ENCODE data around the gene BNIP3. TPM values are rescaled to one million over a fixed set of nuclear protein-coding genes. Genes with fewer than 3 reads are reported as not detected.

Gene BNIP3
- total RNA-seq, 2 donors from 2014 or later: 33.6 to 81.5 TPM

- no peak overlapping the region for H3K27ac ChIP-seq
- H3K4me1 ChIP-seq (ENCODE audit: control insufficient read depth in 1 of 2, low read depth in 2 of 2): peaks cover 0 to 6% of the 10 kb centered on the region in 2 donors
- peak; percentile 83 for TF ChIP-seq CTCF (IDR thresholded peaks at IDR 0.05)
- H3K27me3 ChIP-seq (replicated peaks; ENCODE audit: insufficient read depth): peaks cover 3% of the 10 kb centered on the region
- ATAC-seq (ENCODE audit: insufficient number of reproducible peaks, low FRiP score, low read depth) (peak; percentile 68), DNase-seq (ENCODE audit: low spot score) (peak; percentile 13)
- no peaks in the 10 kb centered on the region for H3K36me3 ChIP-seq
- peak overlapping the region; percentile 3 for H3K4me3 ChIP-seq
- no peaks in the 10 kb centered on the region for H3K9me3 ChIP-seq
Observed at GRCh38 chr10:132023092-132023811, 41.5 kb upstream of the BNIP3 start.

GRCh38 chr10:132022241-132022640, 40.5 kb upstream of the BNIP3 start:
- Histone ChIP-seq H3K4me1 (ENCODE audit: control insufficient read depth in 1 of 2, low read depth in 2 of 2) (peaks cover 0 to 6% of the 10 kb centered on the region in 2 donors), H3K4me3 (no peak overlapping the region), H3K27me3 (replicated peaks; ENCODE audit: insufficient read depth) (peaks cover 3% of the 10 kb centered on the region), H3K9me3 (no peaks in the 10 kb centered on the region), H3K36me3 (no peaks in the 10 kb centered on the region), H3K27ac (no peak overlapping the region)
- ATAC-seq (ENCODE audit: insufficient number of reproducible peaks, low FRiP score, low read depth) (no peak), DNase-seq (ENCODE audit: low spot score) (no peak)
- no peak for TF ChIP-seq CTCF (IDR thresholded peaks at IDR 0.05)

GRCh38 chr10:132021504-132022143, 39.9 kb upstream of the BNIP3 start:
- no peak for ATAC-seq (ENCODE audit: insufficient number of reproducible peaks, low FRiP score, low read depth)

GRCh38 chr10:132021046-132021445, 39.3 kb upstream of the BNIP3 start:
- H3K36me3 ChIP-seq: no peaks in the 10 kb centered on the region
- H3K4me3 ChIP-seq: no peak overlapping the region
- no peaks in the 10 kb centered on the region for H3K9me3 ChIP-seq
- ATAC-seq (ENCODE audit: insufficient number of reproducible peaks, low FRiP score, low read depth) (no peak), DNase-seq (ENCODE audit: low spot score) (no peak)
- H3K27ac ChIP-seq: no peak overlapping the region
- H3K27me3 ChIP-seq (replicated peaks; ENCODE audit: insufficient read depth): peaks cover 3% of the 10 kb centered on the region
- H3K4me1 ChIP-seq (ENCODE audit: control insufficient read depth in 1 of 2, low read depth in 2 of 2): peaks cover 0 to 6% of the 10 kb centered on the region in 2 donors
- no peak for TF ChIP-seq CTCF (IDR thresholded peaks at IDR 0.05)

More at GRCh38 chr10:132021504-132022143, 39.9 kb upstream of the BNIP3 start:
- H3K36me3 ChIP-seq: no peaks in the 10 kb centered on the region
- peaks cover 0 to 6% of the 10 kb centered on the region in 2 donors for H3K4me1 ChIP-seq (ENCODE audit: control insufficient read depth in 1 of 2, low read depth in 2 of 2)
- H3K27ac ChIP-seq: no peak overlapping the region
- peaks cover 3% of the 10 kb centered on the region for H3K27me3 ChIP-seq (replicated peaks; ENCODE audit: insufficient read depth)
- no peak for DNase-seq (ENCODE audit: low spot score)
- TF ChIP-seq CTCF (IDR thresholded peaks at IDR 0.05): no peak
- H3K9me3 ChIP-seq: no peaks in the 10 kb centered on the region
- H3K4me3 ChIP-seq: no peak overlapping the region

- no peaks in the 10 kb centered on the region for H3K36me3 ChIP-seq
- H3K4me3 ChIP-seq: no peak overlapping the region
- no peak for ATAC-seq (ENCODE audit: insufficient number of reproducible peaks, low FRiP score, low read depth)
- DNase-seq (ENCODE audit: low spot score): no peak
- H3K27ac ChIP-seq: no peak overlapping the region
- no peak for TF ChIP-seq CTCF (IDR thresholded peaks at IDR 0.05)
- H3K27me3 ChIP-seq (replicated peaks; ENCODE audit: insufficient read depth): peaks cover under 1% of the 10 kb centered on the region
- peaks cover 0 to 6% of the 10 kb centered on the region in 2 donors for H3K4me1 ChIP-seq (ENCODE audit: control insufficient read depth in 1 of 2, low read depth in 2 of 2)
- no peaks in the 10 kb centered on the region for H3K9me3 ChIP-seq
Observed at GRCh38 chr10:132020456-132020855, 38.7 kb upstream of the BNIP3 start.
